HEK293 (cell line): ENCODE results near the gene CST9L.

ENCODE experiments used
- CTCF ChIA-PET: fragments of 350-600 bp; formaldehyde crosslinking; extraction: SDS; loops from one replicate; lab custom pipeline; 2021; ENCODE audit warnings: antibody characterized with exemption; lab: Yijun Ruan, JAX
- POLR2A ChIA-PET: fragments of 300-600 bp; formaldehyde crosslinking; extraction: SDS; loops from one replicate; lab custom pipeline; 2020; ENCODE audit warnings: antibody characterized with exemption, inconsistent platforms; lab: Yijun Ruan, JAX
- H3K27ac ChIP-seq: fragments of 200-500 bp; sonication (Bioruptor generic); 2 replicates; pipeline ENCODE4 v1.5.1; 2014; ENCODE audit warnings: low read depth, low read length, control low read depth, inconsistent platforms; ENCODE audit errors: extremely low read depth
- H3K36me3 ChIP-seq, 2 experiments: fragments of 200-500 bp in 1 of 2; sonication (Bioruptor generic) in 1 of 2; 1 replicate in 1 of 2; 2 replicates in 1 of 2; pipeline ENCODE4 v1.5.1; 2014 to 2017; ENCODE audit warnings: inconsistent platforms in 2 of 2, low read length in 2 of 2; ENCODE audit not compliant: control insufficient read depth in 2 of 2, insufficient read depth in 1 of 2
- H3K4me1 ChIP-seq: fragments of 200-500 bp; sonication (Bioruptor generic); 2 replicates; pipeline ENCODE4 v1.5.1; 2014; ENCODE audit warnings: mild to moderate bottlenecking, low read length, inconsistent platforms; ENCODE audit not compliant: control insufficient read depth, insufficient read depth
- H3K4me3 ChIP-seq: 2 replicates; pipeline ENCODE4 v1.5.1; 2011; ENCODE audit warnings: low read depth, mild to moderate bottlenecking, control low read depth, low read length, moderate library complexity
- H3K9me3 ChIP-seq: fragments of 200-500 bp; sonication (Bioruptor generic); 2 replicates; pipeline ENCODE4 v1.5.1; 2014; ENCODE audit warnings: low read depth, low read length, inconsistent platforms; ENCODE audit not compliant: control insufficient read depth, insufficient read depth
- BCL11A ChIP-seq: fragments of 450-650 bp; formaldehyde crosslinking; IDR thresholded peaks from 2 replicates; pipeline ENCODE4 v1.5.1; 2016; ENCODE audit warnings: low read depth, missing biosample characterization, missing genetic modification characterization
- KLF7 ChIP-seq: fragments of 450-650 bp; formaldehyde crosslinking; IDR thresholded peaks from 2 replicates; pipeline ENCODE4 v1.5.1; 2016; ENCODE audit warnings: missing biosample characterization, missing genetic modification characterization, borderline replicate concordance
- PRDM1 ChIP-seq: fragments of 450-650 bp; formaldehyde crosslinking; IDR thresholded peaks from 2 replicates; pipeline ENCODE4; 2016; ENCODE audit warnings: missing biosample characterization, missing genetic modification characterization
- SCRT2 ChIP-seq: fragments of 450-650 bp; formaldehyde crosslinking; IDR thresholded peaks from 2 replicates; pipeline ENCODE4 v1.5.1; 2016; ENCODE audit warnings: missing biosample characterization, missing genetic modification characterization
- YY1 ChIP-seq: fragments of 450-650 bp; formaldehyde crosslinking; IDR thresholded peaks from 2 replicates; pipeline ENCODE4 v1.5.1; 2018; ENCODE audit warnings: missing biosample characterization, missing genetic modification characterization
- ZFHX2 ChIP-seq: fragments of 450-650 bp; formaldehyde crosslinking; conservative IDR thresholded peaks from 2 replicates; pipeline ENCODE4 v1.5.1; 2016; ENCODE audit warnings: missing biosample characterization, missing genetic modification characterization
- ZNF10 ChIP-seq: fragments of 450-650 bp; formaldehyde crosslinking; IDR thresholded peaks from 2 replicates; pipeline ENCODE4 v1.5.1; 2017; ENCODE audit warnings: missing biosample characterization, missing genetic modification characterization
- ZNF138 ChIP-seq: fragments of 450-650 bp; formaldehyde crosslinking; IDR thresholded peaks from 2 replicates; pipeline ENCODE4 v1.5.1; 2016; ENCODE audit warnings: missing biosample characterization, missing genetic modification characterization, borderline replicate concordance
- ZNF184 ChIP-seq: fragments of 450-650 bp; IDR thresholded peaks from 2 replicates; pipeline ENCODE4 v1.5.1; 2018; ENCODE audit warnings: missing biosample characterization, mild to moderate bottlenecking, missing genetic modification characterization
- ZNF239 ChIP-seq: fragments of 450-650 bp; formaldehyde crosslinking; IDR thresholded peaks from 2 replicates; pipeline ENCODE4 v1.5.1; 2016; ENCODE audit warnings: missing biosample characterization, missing genetic modification characterization
- ZNF48 ChIP-seq: fragments of 450-650 bp; formaldehyde crosslinking; IDR thresholded peaks from 2 replicates; pipeline ENCODE4 v1.5.1; 2016; ENCODE audit warnings: missing biosample characterization, missing genetic modification characterization
- ZNF501 ChIP-seq: fragments of 450-650 bp; formaldehyde crosslinking; IDR thresholded peaks from 2 replicates; pipeline ENCODE4 v1.5.1; 2016; ENCODE audit warnings: missing biosample characterization, missing genetic modification characterization
- ZNF560 ChIP-seq: fragments of 450-650 bp; formaldehyde crosslinking; IDR thresholded peaks from 2 replicates; pipeline ENCODE4 v1.5.1; 2017; ENCODE audit warnings: missing biosample characterization, missing genetic modification characterization, borderline replicate concordance
- ZNF571 ChIP-seq: fragments of 450-650 bp; formaldehyde crosslinking; IDR thresholded peaks from 2 replicates; pipeline ENCODE4 v1.5.0; 2017; ENCODE audit warnings: missing biosample characterization, missing genetic modification characterization
- ZNF654 ChIP-seq: fragments of 450-650 bp; formaldehyde crosslinking; IDR thresholded peaks from 2 replicates; pipeline ENCODE4 v1.5.1; 2016; ENCODE audit warnings: low read depth, missing biosample characterization, missing genetic modification characterization
- ZNF837 ChIP-seq: fragments of 450-650 bp; formaldehyde crosslinking; IDR thresholded peaks from 2 replicates; pipeline ENCODE4 v1.5.1; 2016; ENCODE audit warnings: missing biosample characterization, missing genetic modification characterization
- ZSCAN30 ChIP-seq: fragments of 450-650 bp; IDR thresholded peaks from 2 replicates; pipeline ENCODE4 v1.5.1; 2018; ENCODE audit warnings: missing biosample characterization, mild to moderate bottlenecking, missing genetic modification characterization, moderate library complexity
- TF ChIP-seq, protein P1 (sequence below): fragments of 450-650 bp; formaldehyde crosslinking; IDR thresholded peaks from 2 replicates; pipeline ENCODE4 v1.5.1; 2016; ENCODE audit warnings: missing biosample characterization, missing genetic modification characterization
- TF ChIP-seq, protein P2 (sequence below): fragments of 450-650 bp; formaldehyde crosslinking; IDR thresholded peaks from 2 replicates; pipeline ENCODE4 v1.5.1; 2016; ENCODE audit warnings: missing biosample characterization, missing genetic modification characterization
- TF ChIP-seq, protein P3 (sequence below): fragments of 450-650 bp; formaldehyde crosslinking; IDR thresholded peaks from 2 replicates; pipeline ENCODE4; 2016; ENCODE audit warnings: missing biosample characterization, missing genetic modification characterization
- TF ChIP-seq, protein P4 (sequence below): fragments of 450-650 bp; formaldehyde crosslinking; conservative IDR thresholded peaks from 2 replicates; pipeline ENCODE4 v1.5.1; 2016; ENCODE audit warnings: low read depth, missing biosample characterization, missing genetic modification characterization

CST9L gene

DNA sequence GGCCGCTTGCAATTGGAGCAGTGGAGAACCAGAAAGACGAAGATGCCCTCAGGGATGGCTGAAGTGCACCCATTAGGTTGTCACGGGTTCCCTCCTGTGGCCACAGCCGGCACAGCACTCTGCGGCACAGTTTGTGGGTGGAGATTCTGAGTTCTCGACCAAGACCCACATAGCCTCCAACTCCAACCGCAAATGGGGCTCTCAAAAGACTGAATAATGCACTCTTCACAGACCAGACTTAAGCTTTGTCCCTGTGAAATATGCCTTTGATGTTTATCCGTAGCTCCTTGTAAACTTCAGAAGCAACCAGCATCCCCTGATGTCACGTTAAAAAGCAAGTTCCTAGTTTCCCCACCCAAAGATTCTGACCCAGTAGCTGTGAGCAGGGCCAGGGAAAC is 38.4 kb upstream of the CST9L start:
- CTCF ChIA-PET = interaction anchor here (0.6 to 9.3 kb wide), 22 partner anchors 11 to 273 kb away, joined by 3 to 84 read pairs (median 3); partner anchors contain the start of genes CST11 and CSTL1
- Histone ChIP-seq H3K36me3 (no peaks in the 10 kb centered on the region), H3K27ac (no peak overlapping the region), H3K9me3 (no peaks in the 10 kb centered on the region), H3K4me3 (no peak overlapping the region), H3K4me1 (no peaks in the 10 kb centered on the region)
- POLR2A ChIA-PET = no interaction called here
- TF ChIP-seq ZNF10 (tag by site-specific recombination) (no peak), ZSCAN30 (tag by site-specific recombination) (peak; percentile 30; the same call in 1 of the 2 replicates), ZNF654 (tag by site-specific recombination) (peak; percentile 75)
- TF ChIP-seq, protein P1, sequence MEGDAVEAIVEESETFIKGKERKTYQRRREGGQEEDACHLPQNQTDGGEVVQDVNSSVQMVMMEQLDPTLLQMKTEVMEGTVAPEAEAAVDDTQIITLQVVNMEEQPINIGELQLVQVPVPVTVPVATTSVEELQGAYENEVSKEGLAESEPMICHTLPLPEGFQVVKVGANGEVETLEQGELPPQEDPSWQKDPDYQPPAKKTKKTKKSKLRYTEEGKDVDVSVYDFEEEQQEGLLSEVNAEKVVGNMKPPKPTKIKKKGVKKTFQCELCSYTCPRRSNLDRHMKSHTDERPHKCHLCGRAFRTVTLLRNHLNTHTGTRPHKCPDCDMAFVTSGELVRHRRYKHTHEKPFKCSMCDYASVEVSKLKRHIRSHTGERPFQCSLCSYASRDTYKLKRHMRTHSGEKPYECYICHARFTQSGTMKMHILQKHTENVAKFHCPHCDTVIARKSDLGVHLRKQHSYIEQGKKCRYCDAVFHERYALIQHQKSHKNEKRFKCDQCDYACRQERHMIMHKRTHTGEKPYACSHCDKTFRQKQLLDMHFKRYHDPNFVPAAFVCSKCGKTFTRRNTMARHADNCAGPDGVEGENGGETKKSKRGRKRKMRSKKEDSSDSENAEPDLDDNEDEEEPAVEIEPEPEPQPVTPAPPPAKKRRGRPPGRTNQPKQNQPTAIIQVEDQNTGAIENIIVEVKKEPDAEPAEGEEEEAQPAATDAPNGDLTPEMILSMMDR = peak; percentile 78

DNA sequence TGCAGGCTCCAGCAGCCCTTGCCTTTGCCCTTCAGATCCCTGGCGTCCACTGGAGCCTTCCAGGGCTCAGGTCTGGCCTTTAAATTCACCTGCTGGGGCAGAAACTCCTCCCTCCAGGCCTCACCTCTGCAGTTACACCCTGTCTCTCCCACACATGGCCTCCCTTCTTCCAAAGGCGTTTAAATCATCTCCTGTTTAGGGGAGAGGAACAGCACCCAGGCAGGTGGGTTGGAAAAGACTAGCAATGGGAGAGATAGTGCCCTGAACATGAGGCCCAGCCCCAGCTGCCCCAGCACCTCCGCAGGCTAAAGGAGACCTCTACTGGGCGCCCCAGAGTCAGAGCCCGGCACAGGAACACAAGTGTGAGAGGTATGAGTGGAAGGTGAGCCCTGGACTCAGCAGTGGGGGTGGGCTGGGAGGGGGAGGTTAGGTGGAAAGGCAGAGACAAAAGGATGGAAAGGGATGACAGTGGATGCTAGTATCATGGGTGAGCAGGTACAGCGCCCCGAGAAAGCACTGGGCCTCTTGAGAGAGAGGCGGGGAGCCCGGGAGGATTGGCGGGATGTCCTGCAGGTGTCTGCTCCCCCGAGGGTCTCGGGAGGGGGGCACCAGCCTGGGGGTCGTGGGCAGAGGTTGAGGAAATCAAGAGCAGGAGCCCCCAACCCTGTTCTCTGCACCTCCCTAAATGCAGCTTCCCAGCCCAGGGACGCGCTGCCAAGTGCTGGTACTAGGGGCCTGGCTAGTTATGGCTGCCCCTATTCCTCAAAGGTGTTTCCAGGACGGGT is 37.8 kb upstream of the CST9L start, which contains the start of gene CST9:
CST9 (minus strand) TSS at position 51 of the 785 bp plus-strand sequence. CDS start 53 bp downstream, outside the sequence.
- Histone ChIP-seq H3K27ac (no peak within 1 kb of the TSS), H3K4me1 (no peaks in the 10 kb centered on the region), H3K36me3 (no peaks in the 10 kb centered on the region), H3K9me3 (no peaks in the 10 kb centered on the region), H3K4me3 (no peak within 1 kb of the TSS)
- CTCF ChIA-PET = interaction anchor here (0.6 to 9.3 kb wide), 16 partner anchors 10 to 265 kb away, joined by 3 to 84 read pairs (median 4); partner anchors contain the start of genes CST11 and CSTL1
- TF ChIP-seq ZNF239 = no peak
- no peak for TF ChIP-seq ZNF138 (tag by site-specific recombination)
- TF ChIP-seq ZNF560 (tag by site-specific recombination) = no peak
- TF ChIP-seq, protein P2, sequence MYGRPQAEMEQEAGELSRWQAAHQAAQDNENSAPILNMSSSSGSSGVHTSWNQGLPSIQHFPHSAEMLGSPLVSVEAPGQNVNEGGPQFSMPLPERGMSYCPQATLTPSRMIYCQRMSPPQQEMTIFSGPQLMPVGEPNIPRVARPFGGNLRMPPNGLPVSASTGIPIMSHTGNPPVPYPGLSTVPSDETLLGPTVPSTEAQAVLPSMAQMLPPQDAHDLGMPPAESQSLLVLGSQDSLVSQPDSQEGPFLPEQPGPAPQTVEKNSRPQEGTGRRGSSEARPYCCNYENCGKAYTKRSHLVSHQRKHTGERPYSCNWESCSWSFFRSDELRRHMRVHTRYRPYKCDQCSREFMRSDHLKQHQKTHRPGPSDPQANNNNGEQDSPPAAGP = no peak
- TF ChIP-seq, protein P3, sequence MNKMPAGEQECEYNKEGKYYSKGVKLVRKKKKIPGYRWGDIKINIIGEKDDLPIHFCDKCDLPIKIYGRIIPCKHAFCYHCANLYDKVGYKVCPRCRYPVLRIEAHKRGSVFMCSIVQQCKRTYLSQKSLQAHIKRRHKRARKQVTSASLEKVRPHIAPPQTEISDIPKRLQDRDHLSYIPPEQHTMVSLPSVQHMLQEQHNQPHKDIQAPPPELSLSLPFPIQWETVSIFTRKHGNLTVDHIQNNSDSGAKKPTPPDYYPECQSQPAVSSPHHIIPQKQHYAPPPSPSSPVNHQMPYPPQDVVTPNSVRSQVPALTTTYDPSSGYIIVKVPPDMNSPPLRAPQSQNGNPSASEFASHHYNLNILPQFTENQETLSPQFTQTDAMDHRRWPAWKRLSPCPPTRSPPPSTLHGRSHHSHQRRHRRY (tag by site-specific recombination) = no peak
- no peak for TF ChIP-seq ZNF184 (tag by site-specific recombination)
- no peak for TF ChIP-seq ZNF48 (tag by site-specific recombination)
- no peak for TF ChIP-seq BCL11A (tag by site-specific recombination)
- TF ChIP-seq ZNF501 (tag by site-specific recombination) = no peak
- TF ChIP-seq ZNF571 (tag by site-specific recombination) = no peak
- no peak for TF ChIP-seq SCRT2 (tag by site-specific recombination)
- TF ChIP-seq ZFHX2 (tag by site-specific recombination) = no peak
- no peak for TF ChIP-seq YY1 (tag by site-specific recombination)
- no peak for TF ChIP-seq KLF7 (tag by site-specific recombination)
- TF ChIP-seq, protein P4, sequence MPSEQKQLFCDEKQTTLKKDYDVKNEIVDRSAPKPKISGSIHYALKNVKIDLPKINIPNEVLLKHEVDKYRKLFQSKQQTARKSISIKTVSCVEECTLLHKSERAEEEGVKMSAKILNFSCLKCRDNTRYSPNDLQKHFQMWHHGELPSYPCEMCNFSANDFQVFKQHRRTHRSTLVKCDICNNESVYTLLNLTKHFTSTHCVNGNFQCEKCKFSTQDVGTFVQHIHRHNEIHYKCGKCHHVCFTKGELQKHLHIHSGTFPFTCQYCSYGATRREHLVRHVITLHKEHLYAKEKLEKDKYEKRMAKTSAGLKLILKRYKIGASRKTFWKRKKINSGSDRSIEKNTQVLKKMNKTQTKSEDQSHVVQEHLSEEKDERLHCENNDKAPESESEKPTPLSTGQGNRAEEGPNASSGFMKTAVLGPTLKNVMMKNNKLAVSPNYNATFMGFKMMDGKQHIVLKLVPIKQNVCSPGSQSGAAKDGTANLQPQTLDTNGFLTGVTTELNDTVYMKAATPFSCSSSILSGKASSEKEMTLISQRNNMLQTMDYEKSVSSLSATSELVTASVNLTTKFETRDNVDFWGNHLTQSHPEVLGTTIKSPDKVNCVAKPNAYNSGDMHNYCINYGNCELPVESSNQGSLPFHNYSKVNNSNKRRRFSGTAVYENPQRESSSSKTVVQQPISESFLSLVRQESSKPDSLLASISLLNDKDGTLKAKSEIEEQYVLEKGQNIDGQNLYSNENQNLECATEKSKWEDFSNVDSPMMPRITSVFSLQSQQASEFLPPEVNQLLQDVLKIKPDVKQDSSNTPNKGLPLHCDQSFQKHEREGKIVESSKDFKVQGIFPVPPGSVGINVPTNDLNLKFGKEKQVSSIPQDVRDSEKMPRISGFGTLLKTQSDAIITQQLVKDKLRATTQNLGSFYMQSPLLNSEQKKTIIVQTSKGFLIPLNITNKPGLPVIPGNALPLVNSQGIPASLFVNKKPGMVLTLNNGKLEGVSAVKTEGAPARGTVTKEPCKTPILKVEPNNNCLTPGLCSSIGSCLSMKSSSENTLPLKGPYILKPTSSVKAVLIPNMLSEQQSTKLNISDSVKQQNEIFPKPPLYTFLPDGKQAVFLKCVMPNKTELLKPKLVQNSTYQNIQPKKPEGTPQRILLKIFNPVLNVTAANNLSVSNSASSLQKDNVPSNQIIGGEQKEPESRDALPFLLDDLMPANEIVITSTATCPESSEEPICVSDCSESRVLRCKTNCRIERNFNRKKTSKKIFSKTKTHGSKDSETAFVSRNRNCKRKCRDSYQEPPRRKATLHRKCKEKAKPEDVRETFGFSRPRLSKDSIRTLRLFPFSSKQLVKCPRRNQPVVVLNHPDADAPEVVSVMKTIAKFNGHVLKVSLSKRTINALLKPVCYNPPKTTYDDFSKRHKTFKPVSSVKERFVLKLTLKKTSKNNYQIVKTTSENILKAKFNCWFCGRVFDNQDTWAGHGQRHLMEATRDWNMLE (tag by site-specific recombination) = no peak
- TF ChIP-seq ZNF837 (tag by site-specific recombination) = no peak
- TF ChIP-seq PRDM1 = no peak
- POLR2A ChIA-PET = no interaction called here
